ENCODE data around the gene B4GALNT2.

- no peak for TF ChIP-seq CTCF (IDR thresholded peaks at IDR 0.05; ENCODE audit: low read length)
- TF ChIP-seq EZH2 (optimal IDR thresholded peaks at IDR 0.05; ENCODE audit: low read depth, low read length): no peak
- no peak for TF ChIP-seq EZH2phosphoT487 (IDR thresholded peaks at IDR 0.05; ENCODE audit: low read length)
These were observed 31.5 kb upstream of the B4GALNT2 start for GRCh38 chr17:49101054-49101534.

Measured in MM.1S (cell line).